HepG2 (cell line): Measurements from ENCODE around the gene PLS1. TPM values are rescaled to one million over a fixed set of nuclear protein-coding genes. Genes with fewer than 3 reads are reported as not detected.
A peak's percentile ranks its signal among the peaks of the same experiment; 100 is the strongest.

Experiments used
- ARID2 ChIP-seq: sonication (generic); formaldehyde crosslinking; IDR thresholded peaks from 2 replicates; pipeline ENCODE4 v1.8.1; 2022; ENCODE audit warnings: mild to moderate bottlenecking, missing genetic modification reagents, borderline replicate concordance
- CBX5 ChIP-seq: sonication (generic); formaldehyde crosslinking; IDR thresholded peaks from 2 replicates; pipeline ENCODE4 v1.4.0; 2020; ENCODE audit warnings: missing genetic modification reagents, borderline replicate concordance
- HIVEP1 ChIP-seq: sonication (generic); formaldehyde crosslinking; IDR thresholded peaks from 2 replicates; pipeline ENCODE4 v1.4.0; 2020; ENCODE audit warnings: mild to moderate bottlenecking, missing genetic modification reagents
- HNRNPLL ChIP-seq: fragments of 200-400 bp; formaldehyde crosslinking; IDR thresholded peaks from 2 replicates; pipeline ENCODE4 v1.6.1; 2017; ENCODE audit warnings: mild to moderate bottlenecking, low read depth, low read length; ENCODE audit not compliant: poor library complexity, severe bottlenecking
- NFYC ChIP-seq: IDR thresholded peaks from 2 replicates; pipeline ENCODE4 v1.6.1; 2016; ENCODE audit warnings: missing genetic modification reagents, missing compliant biosample characterization
- POGK ChIP-seq: sonication (generic); formaldehyde crosslinking; conservative IDR thresholded peaks from 2 replicates; pipeline ENCODE4 v1.8.0; 2022; ENCODE audit warnings: mild to moderate bottlenecking, moderate library complexity, missing genetic modification reagents
- RFXANK ChIP-seq: IDR thresholded peaks from 2 replicates; pipeline ENCODE4 v1.6.1; 2016
- SP2 ChIP-seq: sonication (generic); formaldehyde crosslinking; IDR thresholded peaks from 2 replicates; pipeline ENCODE4 v1.5.1; 2020; ENCODE audit warnings: mild to moderate bottlenecking, missing genetic modification reagents
- TARDBP ChIP-seq: sonication (generic); formaldehyde crosslinking; IDR thresholded peaks from 2 replicates; pipeline ENCODE4 v1.8.0; 2022; ENCODE audit warnings: mild to moderate bottlenecking, missing genetic modification reagents
- ZNF432 ChIP-seq: sonication (generic); formaldehyde crosslinking; IDR thresholded peaks from 2 replicates; pipeline ENCODE4 v1.5.0; 2020; ENCODE audit warnings: missing genetic modification reagents, mild to moderate bottlenecking, borderline replicate concordance
- ZNF446 ChIP-seq: sonication (generic); formaldehyde crosslinking; IDR thresholded peaks from 2 replicates; pipeline ENCODE4 v1.5.0; 2020; ENCODE audit warnings: mild to moderate bottlenecking, missing genetic modification reagents
- ZNF484 ChIP-seq: sonication (generic); formaldehyde crosslinking; IDR thresholded peaks from 2 replicates; pipeline ENCODE4 v1.5.1; 2020; ENCODE audit warnings: mild to moderate bottlenecking, low read depth, missing genetic modification reagents, borderline replicate concordance
- ZNF547 ChIP-seq: sonication (generic); formaldehyde crosslinking; IDR thresholded peaks from 2 replicates; pipeline ENCODE4 v1.5.1; 2020; ENCODE audit warnings: mild to moderate bottlenecking, missing genetic modification reagents
- ZNF615 ChIP-seq: sonication (generic); formaldehyde crosslinking; IDR thresholded peaks from 2 replicates; pipeline ENCODE4 v1.5.0; 2020; ENCODE audit warnings: mild to moderate bottlenecking, missing genetic modification reagents, borderline replicate concordance
- ZNF790 ChIP-seq: sonication (generic); formaldehyde crosslinking; IDR thresholded peaks from 2 replicates; pipeline ENCODE4 v1.8.0; 2022; ENCODE audit warnings: missing genetic modification reagents, mild to moderate bottlenecking, borderline replicate concordance
- ZNF792 ChIP-seq: IDR thresholded peaks from 2 replicates; pipeline ENCODE4 v1.6.1; 2016
- ZNF883 ChIP-seq: sonication (generic); formaldehyde crosslinking; IDR thresholded peaks from 2 replicates; pipeline ENCODE4 v1.5.1; 2020; ENCODE audit warnings: mild to moderate bottlenecking, missing genetic modification reagents; ENCODE audit errors: not compliant biosample characterization
- polyA plus RNA-seq, 8 experiments: library from polyadenylated mRNA; depleted of rRNA in 3 of 8; stranded (reverse) in 7 of 8; unstranded in 1 of 8; fragments of >200 nt; fragmentation: Illumina TruSeq in 4 of 8; extraction: Trizol in 4 of 8; gene quantifications; 2 replicates each; pipeline versions ENCODE4 v1.2.1 to v1.2.3, GENCODE V29; 2011 to 2016; ENCODE audit warnings: low read depth in 4 of 8, missing spikeins in 1 of 8, mixed read lengths in 1 of 8; ENCODE audit not compliant: insufficient read depth in 1 of 8
- total RNA-seq, 5 experiments: library from RNA; depleted of rRNA; stranded (reverse); fragments of >200 nt; fragmentation: Illumina TruSeq; extraction: Trizol; gene quantifications; 2 replicates each; pipeline ENCODE4 v1.2.3, GENCODE V29; 2016; ENCODE audit warnings: low read depth in 1 of 5
- TF ChIP-seq, protein P1 (sequence below): IDR thresholded peaks from 2 replicates; pipeline ENCODE4 v1.6.1; 2016; ENCODE audit warnings: low read depth, borderline replicate concordance
- TF ChIP-seq, protein P2 (sequence below): sonication (generic); formaldehyde crosslinking; IDR thresholded peaks from 2 replicates; pipeline ENCODE4 v1.5.0; 2020; ENCODE audit warnings: mild to moderate bottlenecking, missing genetic modification reagents
- TF ChIP-seq, protein P3 (sequence below): sonication (generic); formaldehyde crosslinking; IDR thresholded peaks from 2 replicates; pipeline ENCODE4 v1.4.0; 2020; ENCODE audit warnings: missing genetic modification reagents, borderline replicate concordance

Gene PLS1
- total and polyA plus RNA-seq, 2 of the 13 experiments (the other 11 are each of a cell fraction or from before 2014, with no cell fraction given): 11.2 to 21.1 TPM

DNA sequence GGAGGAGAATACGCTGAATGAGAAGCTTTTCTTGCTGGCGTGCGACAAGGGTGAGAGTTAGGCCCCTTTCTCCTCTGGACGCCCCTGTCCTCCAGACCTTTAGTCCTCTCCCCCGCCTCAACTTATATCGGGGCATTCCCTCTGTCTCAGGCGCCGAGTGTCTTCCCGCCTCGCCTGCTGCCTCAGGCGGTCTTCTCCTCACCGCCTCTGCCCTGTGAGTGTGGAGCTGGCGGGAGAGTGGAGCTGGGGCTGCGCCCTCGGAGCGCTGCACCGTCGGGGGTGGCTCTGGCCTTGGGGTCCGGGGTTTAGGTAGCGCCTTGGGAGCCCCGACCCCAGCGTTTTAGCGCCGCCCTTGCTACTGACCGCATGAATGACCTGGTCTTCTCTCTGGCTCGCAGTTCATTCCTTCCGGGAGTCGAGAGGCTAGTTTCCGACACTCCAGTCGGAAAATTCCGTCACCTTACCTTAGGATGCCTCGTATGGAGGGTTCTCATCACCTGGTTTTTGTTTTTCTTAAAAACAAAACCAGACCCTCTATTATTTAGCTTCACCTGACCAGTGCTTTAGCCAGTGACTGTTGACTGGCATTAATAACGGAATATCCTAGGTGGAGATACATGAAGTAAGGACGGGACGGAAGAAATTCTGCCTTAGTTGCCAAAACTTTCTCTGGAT, 128.6 kb downstream of the PLS1 start (continued):
- no peak for TF ChIP-seq RFXANK
- no peak for TF ChIP-seq ZNF432 (CRISPR knock-in tag)
- peak; percentile 34 for TF ChIP-seq ZNF883 (CRISPR knock-in tag)
- no peak for TF ChIP-seq SP2 (CRISPR knock-in tag)
- TF ChIP-seq, protein P1, sequence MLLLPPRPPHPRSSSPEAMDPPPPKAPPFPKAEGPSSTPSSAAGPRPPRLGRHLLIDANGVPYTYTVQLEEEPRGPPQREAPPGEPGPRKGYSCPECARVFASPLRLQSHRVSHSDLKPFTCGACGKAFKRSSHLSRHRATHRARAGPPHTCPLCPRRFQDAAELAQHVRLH (CRISPR knock-in tag): peak; percentile 33; the same call in 1 of the 2 replicates
- TF ChIP-seq, protein P2, sequence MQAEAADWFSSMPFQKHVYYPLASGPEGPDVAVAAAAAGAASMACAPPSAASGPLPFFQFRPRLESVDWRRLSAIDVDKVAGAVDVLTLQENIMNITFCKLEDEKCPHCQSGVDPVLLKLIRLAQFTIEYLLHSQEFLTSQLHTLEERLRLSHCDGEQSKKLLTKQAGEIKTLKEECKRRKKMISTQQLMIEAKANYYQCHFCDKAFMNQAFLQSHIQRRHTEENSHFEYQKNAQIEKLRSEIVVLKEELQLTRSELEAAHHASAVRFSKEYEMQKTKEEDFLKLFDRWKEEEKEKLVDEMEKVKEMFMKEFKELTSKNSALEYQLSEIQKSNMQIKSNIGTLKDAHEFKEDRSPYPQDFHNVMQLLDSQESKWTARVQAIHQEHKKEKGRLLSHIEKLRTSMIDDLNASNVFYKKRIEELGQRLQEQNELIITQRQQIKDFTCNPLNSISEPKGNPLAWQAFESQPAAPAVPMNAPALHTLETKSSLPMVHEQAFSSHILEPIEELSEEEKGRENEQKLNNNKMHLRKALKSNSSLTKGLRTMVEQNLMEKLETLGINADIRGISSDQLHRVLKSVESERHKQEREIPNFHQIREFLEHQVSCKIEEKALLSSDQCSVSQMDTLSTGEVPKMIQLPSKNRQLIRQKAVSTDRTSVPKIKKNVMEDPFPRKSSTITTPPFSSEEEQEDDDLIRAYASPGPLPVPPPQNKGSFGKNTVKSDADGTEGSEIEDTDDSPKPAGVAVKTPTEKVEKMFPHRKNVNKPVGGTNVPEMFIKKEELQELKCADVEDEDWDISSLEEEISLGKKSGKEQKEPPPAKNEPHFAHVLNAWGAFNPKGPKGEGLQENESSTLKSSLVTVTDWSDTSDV (CRISPR knock-in tag): no peak
- peak; percentile 94; the same call in 1 of the 2 replicates for TF ChIP-seq ZNF615 (CRISPR knock-in tag)
- TF ChIP-seq ZNF792 (CRISPR knock-in tag): peak; percentile 74; the same call in 1 of the 2 replicates
- peak; percentile 19; the same call in 1 of the 2 replicates for TF ChIP-seq ZNF790 (CRISPR knock-in tag)
- TF ChIP-seq NFYC (CRISPR knock-in tag): 0 out of 2 replicates have a peak, but pooled peaks have one; percentile 5
- peak; percentile 65; the same call in 1 of the 2 replicates for TF ChIP-seq HIVEP1 (CRISPR knock-in tag)
- peak; percentile 61; the same call in 1 of the 2 replicates for TF ChIP-seq ZNF547
- 0 out of 2 replicates have a peak, but pooled peaks have one; percentile 3 for TF ChIP-seq TARDBP (CRISPR knock-in tag)
- TF ChIP-seq POGK (CRISPR knock-in tag): peak; percentile 77
- TF ChIP-seq ZNF484: no peak
- TF ChIP-seq HNRNPLL: peak; percentile 41
- TF ChIP-seq, protein P3, sequence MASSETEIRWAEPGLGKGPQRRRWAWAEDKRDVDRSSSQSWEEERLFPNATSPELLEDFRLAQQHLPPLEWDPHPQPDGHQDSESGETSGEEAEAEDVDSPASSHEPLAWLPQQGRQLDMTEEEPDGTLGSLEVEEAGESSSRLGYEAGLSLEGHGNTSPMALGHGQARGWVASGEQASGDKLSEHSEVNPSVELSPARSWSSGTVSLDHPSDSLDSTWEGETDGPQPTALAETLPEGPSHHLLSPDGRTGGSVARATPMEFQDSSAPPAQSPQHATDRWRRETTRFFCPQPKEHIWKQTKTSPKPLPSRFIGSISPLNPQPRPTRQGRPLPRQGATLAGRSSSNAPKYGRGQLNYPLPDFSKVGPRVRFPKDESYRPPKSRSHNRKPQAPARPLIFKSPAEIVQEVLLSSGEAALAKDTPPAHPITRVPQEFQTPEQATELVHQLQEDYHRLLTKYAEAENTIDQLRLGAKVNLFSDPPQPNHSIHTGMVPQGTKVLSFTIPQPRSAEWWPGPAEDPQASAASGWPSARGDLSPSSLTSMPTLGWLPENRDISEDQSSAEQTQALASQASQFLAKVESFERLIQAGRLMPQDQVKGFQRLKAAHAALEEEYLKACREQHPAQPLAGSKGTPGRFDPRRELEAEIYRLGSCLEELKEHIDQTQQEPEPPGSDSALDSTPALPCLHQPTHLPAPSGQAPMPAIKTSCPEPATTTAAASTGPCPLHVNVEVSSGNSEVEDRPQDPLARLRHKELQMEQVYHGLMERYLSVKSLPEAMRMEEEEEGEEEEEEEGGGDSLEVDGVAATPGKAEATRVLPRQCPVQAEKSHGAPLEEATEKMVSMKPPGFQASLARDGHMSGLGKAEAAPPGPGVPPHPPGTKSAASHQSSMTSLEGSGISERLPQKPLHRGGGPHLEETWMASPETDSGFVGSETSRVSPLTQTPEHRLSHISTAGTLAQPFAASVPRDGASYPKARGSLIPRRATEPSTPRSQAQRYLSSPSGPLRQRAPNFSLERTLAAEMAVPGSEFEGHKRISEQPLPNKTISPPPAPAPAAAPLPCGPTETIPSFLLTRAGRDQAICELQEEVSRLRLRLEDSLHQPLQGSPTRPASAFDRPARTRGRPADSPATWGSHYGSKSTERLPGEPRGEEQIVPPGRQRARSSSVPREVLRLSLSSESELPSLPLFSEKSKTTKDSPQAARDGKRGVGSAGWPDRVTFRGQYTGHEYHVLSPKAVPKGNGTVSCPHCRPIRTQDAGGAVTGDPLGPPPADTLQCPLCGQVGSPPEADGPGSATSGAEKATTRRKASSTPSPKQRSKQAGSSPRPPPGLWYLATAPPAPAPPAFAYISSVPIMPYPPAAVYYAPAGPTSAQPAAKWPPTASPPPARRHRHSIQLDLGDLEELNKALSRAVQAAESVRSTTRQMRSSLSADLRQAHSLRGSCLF (CRISPR knock-in tag): no peak
- 0 out of 2 replicates have a peak, but pooled peaks have one; percentile 34 for TF ChIP-seq ZNF446 (CRISPR knock-in tag)
- no peak for TF ChIP-seq CBX5
- no peak for TF ChIP-seq ARID2 (CRISPR knock-in tag)
